SU-DHL-6 (cell line): ENCODE data around the gene GRIA1.

Experiments used
- H2AFZ ChIP-seq: fragments of 200-600 bp; sonication (generic); 2 replicates; pipeline ENCODE4 v1.6.1; 2014; ENCODE audit warnings: low read depth, mild to moderate bottlenecking, moderate library complexity, mixed read lengths, antibody characterized with exemption, low read length; ENCODE audit not compliant: severe bottlenecking
- H3F3A ChIP-seq: fragments of 200-600 bp; shearing (Covaris generic); 2 replicates; pipeline ENCODE4 v1.6.0; 2016; ENCODE audit warnings: antibody characterized with exemption, mild to moderate bottlenecking; ENCODE audit not compliant: insufficient read depth
- H3K27ac ChIP-seq: fragments of 200-600 bp; sonication (generic); 2 replicates; pipeline ENCODE4 v1.5.1; 2016; ENCODE audit warnings: low read depth, mild to moderate bottlenecking, low read length, moderate library complexity, mixed read lengths
- H3K27me3 ChIP-seq: fragments of 200-600 bp; sonication (generic), shearing (Covaris generic); 2 replicates; pipeline ENCODE4 v1.6.0; 2014; ENCODE audit warnings: mild to moderate bottlenecking, low read length
- H3K36me3 ChIP-seq: fragments of 200-600 bp; sonication (generic); 2 replicates; pipeline ENCODE4 v1.6.1; 2014; ENCODE audit warnings: mild to moderate bottlenecking, low read length, mixed read lengths
- H3K4me2 ChIP-seq: fragments of 300-600, 200-600 bp; shearing (Covaris generic), sonication (generic); 2 replicates; pipeline ENCODE4 v1.6.0; 2014; ENCODE audit warnings: low read length, low read depth, mild to moderate bottlenecking; ENCODE audit not compliant: poor library complexity, severe bottlenecking
- H3K4me3 ChIP-seq: fragments of 200-600 bp; sonication (generic); 2 replicates; pipeline ENCODE4 v1.5.1; 2014; ENCODE audit warnings: antibody characterized with exemption, low read length, mild to moderate bottlenecking, mixed read lengths; ENCODE audit not compliant: insufficient read depth, poor library complexity, severe bottlenecking
- H3K79me2 ChIP-seq: fragments of 200-600 bp; sonication (generic); 2 replicates; pipeline ENCODE4 v1.6.1; 2014; ENCODE audit warnings: mild to moderate bottlenecking, low read length, moderate library complexity; ENCODE audit not compliant: insufficient read depth
- H3K9ac ChIP-seq: fragments of 200-600 bp; sonication (generic); 2 replicates; pipeline ENCODE4 v1.7.0; 2014; ENCODE audit warnings: mild to moderate bottlenecking, low read length
- H3K9me2 ChIP-seq: fragments of 200-600 bp; sonication (generic); replicated peaks from 2 replicates; pipeline ENCODE4 v1.6.1; 2014; ENCODE audit warnings: low read length; ENCODE audit not compliant: insufficient read depth
- H3K9me3 ChIP-seq: fragments of 200-600 bp; sonication (generic); 2 replicates; pipeline ENCODE4 v1.6.1; 2014; ENCODE audit warnings: low read length, mixed read lengths; ENCODE audit not compliant: insufficient read depth
- H4K20me1 ChIP-seq: fragments of 200-600 bp; sonication (generic); 2 replicates; pipeline ENCODE4 v1.6.1; 2014; ENCODE audit warnings: low read depth, mild to moderate bottlenecking, antibody characterized with exemption, low read length, moderate library complexity, mixed read lengths
- EZH2phosphoT487 ChIP-seq: fragments of 200-600 bp; sonication (generic), shearing (Covaris generic); conservative IDR thresholded peaks from 2 replicates; pipeline ENCODE4 v1.6.1; 2018; ENCODE audit warnings: mild to moderate bottlenecking, antibody characterized with exemption, low read length, moderate library complexity, mixed read lengths
- TF ChIP-seq, protein P1 (sequence below): fragments of 200-600 bp; sonication (generic); IDR thresholded peaks from one replicate; pipeline ENCODE4 v1.5.1; 2017; ENCODE audit warnings: antibody characterized with exemption, mild to moderate bottlenecking, low read length, moderate library complexity; ENCODE audit not compliant: insufficient read depth, poor library complexity, severe bottlenecking

Gene GRIA1

DNA sequence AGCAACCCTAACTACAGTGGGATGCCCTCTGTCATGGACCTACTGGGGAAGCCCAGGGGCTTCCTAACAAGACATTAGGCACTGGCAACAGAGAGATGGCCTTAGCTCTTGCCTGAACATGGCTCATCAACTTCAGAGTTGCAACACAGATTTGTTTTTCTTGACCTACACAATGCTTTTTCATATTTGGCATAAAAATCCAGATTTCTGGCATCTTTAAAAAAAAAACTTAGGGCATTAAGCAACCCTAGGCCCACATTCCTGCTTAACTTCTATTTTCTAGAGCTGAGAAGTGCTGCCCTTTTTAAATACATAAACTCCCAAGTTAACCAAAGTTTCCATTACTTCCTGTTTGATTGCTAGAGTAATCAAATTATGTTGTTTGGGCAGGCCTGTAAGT, 8.0 kb downstream of the GRIA1 start:
- Histone ChIP-seq H3K36me3 (no peaks in the 10 kb centered on the region), H3K27me3 (no peaks in the 10 kb centered on the region), H3K27ac (no peak overlapping the region), H3K9me2 (no peaks in the 10 kb centered on the region), H3K4me2 (no peak overlapping the region), H3K9ac (no peak overlapping the region), H2AFZ (no peak overlapping the region), H3F3A (no peaks in the 10 kb centered on the region), H3K9me3 (no peaks in the 10 kb centered on the region), H4K20me1 (no peaks in the 10 kb centered on the region), H3K79me2 (no peaks in the 10 kb centered on the region), H3K4me3 (no peak overlapping the region)
- no peak for TF ChIP-seq EZH2phosphoT487
- TF ChIP-seq, protein P1, sequence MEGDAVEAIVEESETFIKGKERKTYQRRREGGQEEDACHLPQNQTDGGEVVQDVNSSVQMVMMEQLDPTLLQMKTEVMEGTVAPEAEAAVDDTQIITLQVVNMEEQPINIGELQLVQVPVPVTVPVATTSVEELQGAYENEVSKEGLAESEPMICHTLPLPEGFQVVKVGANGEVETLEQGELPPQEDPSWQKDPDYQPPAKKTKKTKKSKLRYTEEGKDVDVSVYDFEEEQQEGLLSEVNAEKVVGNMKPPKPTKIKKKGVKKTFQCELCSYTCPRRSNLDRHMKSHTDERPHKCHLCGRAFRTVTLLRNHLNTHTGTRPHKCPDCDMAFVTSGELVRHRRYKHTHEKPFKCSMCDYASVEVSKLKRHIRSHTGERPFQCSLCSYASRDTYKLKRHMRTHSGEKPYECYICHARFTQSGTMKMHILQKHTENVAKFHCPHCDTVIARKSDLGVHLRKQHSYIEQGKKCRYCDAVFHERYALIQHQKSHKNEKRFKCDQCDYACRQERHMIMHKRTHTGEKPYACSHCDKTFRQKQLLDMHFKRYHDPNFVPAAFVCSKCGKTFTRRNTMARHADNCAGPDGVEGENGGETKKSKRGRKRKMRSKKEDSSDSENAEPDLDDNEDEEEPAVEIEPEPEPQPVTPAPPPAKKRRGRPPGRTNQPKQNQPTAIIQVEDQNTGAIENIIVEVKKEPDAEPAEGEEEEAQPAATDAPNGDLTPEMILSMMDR, result no peak

DNA sequence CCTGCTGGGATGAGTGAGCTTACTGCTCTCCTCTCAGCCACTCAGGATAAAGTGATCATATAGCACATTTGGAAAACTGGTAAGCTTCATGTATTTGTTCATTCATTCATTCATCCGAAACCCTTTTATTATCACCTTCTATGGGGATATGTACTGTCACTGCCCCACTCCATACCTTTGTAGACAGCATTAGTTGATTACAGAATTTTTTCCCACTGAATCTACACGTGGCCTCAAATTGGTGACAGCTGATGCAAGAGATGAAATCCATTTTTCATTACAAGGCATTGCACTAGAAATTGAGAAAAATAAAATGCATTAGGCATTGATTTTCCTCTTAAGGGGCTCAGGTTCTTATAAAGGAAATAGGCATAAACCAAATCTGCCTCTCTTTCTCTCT, 9.7 kb downstream of the GRIA1 start:
- Histone ChIP-seq H3K27me3 (no peaks in the 10 kb centered on the region), H3K79me2 (no peaks in the 10 kb centered on the region), H3K4me3 (no peak overlapping the region), H3K36me3 (no peaks in the 10 kb centered on the region), H3K27ac (no peak overlapping the region), H3K9me3 (no peaks in the 10 kb centered on the region), H3F3A (no peaks in the 10 kb centered on the region), H3K4me2 (no peak overlapping the region), H2AFZ (no peak overlapping the region), H3K9ac (no peak overlapping the region), H4K20me1 (no peaks in the 10 kb centered on the region), H3K9me2 (no peaks in the 10 kb centered on the region)
- no peak for TF ChIP-seq EZH2phosphoT487
- TF ChIP-seq, protein P1, result no peak

DNA sequence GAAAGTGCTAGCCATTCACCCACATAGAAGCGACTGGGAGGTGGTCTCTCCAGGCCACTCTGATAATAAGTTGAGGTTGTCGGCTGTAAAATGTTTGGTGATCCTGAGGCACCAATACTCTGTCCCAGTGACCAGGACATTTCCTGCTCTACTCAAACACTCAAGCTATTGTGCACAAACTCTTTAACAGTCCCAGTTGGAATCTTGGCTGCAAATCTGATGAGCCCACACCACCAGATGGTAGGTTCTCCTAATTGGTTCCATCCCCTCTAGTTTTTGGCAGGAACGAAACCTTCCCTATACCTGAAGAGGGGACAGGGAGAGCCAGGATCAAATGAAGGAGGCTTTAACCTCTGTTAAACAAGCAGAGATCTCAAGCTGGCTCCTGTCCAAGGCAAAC, 14.3 kb downstream of the GRIA1 start:
- Histone ChIP-seq H3K27ac (no peak overlapping the region), H3K9me3 (no peaks in the 10 kb centered on the region), H3K27me3 (no peaks in the 10 kb centered on the region), H3K9ac (no peak overlapping the region), H4K20me1 (no peaks in the 10 kb centered on the region), H2AFZ (no peak overlapping the region), H3K36me3 (no peaks in the 10 kb centered on the region), H3F3A (no peaks in the 10 kb centered on the region), H3K9me2 (no peaks in the 10 kb centered on the region), H3K4me2 (no peak overlapping the region), H3K79me2 (no peaks in the 10 kb centered on the region), H3K4me3 (no peak overlapping the region)
- TF ChIP-seq, protein P1, result no peak
- no peak for TF ChIP-seq EZH2phosphoT487

DNA sequence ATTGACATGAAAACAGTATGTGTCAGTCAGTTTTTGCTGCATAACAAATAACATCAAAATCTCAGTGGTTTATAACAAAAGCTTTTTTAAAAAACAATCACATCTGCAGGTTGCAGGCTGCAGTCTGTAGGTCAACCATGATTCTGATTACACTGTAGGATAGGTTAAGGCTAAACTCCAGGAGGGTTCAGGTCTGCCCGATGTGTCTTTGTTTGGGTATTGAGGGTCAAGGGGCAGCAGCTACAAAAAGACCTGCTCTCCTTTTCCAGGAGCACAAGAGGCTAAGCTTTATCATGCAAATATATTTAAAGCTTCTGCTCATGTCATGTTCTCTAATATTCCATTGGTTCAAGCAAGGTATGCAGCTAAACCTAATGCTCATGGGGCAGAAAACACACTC, 18.2 kb downstream of the GRIA1 start:
- Histone ChIP-seq H2AFZ (no peak overlapping the region), H3K27me3 (no peaks in the 10 kb centered on the region), H3F3A (no peaks in the 10 kb centered on the region), H4K20me1 (no peaks in the 10 kb centered on the region), H3K9me2 (no peaks in the 10 kb centered on the region), H3K27ac (no peak overlapping the region), H3K36me3 (no peaks in the 10 kb centered on the region), H3K4me2 (no peak overlapping the region), H3K9ac (no peak overlapping the region), H3K9me3 (no peaks in the 10 kb centered on the region), H3K79me2 (no peaks in the 10 kb centered on the region), H3K4me3 (no peak overlapping the region)
- TF ChIP-seq, protein P1, result no peak
- no peak for TF ChIP-seq EZH2phosphoT487
